ENCODE results near the gene TMEM213.
A peak's percentile ranks its signal among the peaks of the same experiment; 100 is the strongest.

TMEM213 gene, protein sequence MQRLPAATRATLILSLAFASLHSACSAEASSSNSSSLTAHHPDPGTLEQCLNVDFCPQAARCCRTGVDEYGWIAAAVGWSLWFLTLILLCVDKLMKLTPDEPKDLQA

DNA sequence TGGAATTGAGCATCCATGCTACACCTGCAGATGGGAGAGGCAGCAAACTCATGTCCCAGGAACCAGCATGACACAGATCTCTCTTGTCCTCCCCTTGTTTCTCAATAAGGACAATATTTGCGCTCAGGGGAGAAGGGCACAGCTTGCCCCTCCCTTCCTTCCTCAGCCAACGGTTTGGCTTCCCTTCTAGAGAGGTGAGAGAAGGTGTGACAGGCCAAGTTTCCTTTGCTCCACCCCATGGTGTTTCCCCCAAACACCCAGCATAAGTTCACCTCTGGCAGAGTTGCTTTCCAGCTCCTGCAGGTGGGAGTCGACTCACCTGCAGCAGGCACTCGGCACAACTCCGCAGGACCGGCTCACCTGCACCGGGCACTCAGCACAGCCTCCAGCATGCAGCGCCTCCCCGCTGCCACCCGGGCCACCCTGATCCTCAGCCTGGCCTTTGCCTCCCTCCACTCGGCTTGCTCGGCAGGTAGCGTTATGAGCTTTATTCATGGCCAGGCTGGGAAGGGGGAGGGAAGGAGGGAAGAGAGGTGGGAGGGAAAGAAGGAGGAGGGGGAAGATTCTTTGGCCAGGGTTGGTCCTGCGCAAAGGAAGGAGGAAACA is at the start of gene TMEM213, which contains the start of gene ATP6V0A4:
TMEM213 (plus strand) TSS at position 280 of the 606 bp plus-strand sequence; CDS start at position 391, 111 bp downstream.
ATP6V0A4 (minus strand) TSS at position 482 of the 606 bp plus-strand sequence. CDS start 26,949 bp downstream, outside the sequence.
- Histone ChIP-seq H3K9me3 (no peaks in the 10 kb centered on the region), H3K36me3 (no peaks in the 10 kb centered on the region), H3K4me2 (no peak within 1 kb of the TSS), H3K9ac (no peak within 1 kb of the TSS), H3K27me3 (no peaks in the 10 kb centered on the region), H3K27ac (no peak within 1 kb of the TSS), H4K20me1 (no peaks in the 10 kb centered on the region), H3K4me3 (no peak within 1 kb of the TSS), H3K4me1 (no peaks in the 10 kb centered on the region)
- no peak for TF ChIP-seq Cebpa-rat (IDR thresholded peaks at IDR 0.05)

DNA sequence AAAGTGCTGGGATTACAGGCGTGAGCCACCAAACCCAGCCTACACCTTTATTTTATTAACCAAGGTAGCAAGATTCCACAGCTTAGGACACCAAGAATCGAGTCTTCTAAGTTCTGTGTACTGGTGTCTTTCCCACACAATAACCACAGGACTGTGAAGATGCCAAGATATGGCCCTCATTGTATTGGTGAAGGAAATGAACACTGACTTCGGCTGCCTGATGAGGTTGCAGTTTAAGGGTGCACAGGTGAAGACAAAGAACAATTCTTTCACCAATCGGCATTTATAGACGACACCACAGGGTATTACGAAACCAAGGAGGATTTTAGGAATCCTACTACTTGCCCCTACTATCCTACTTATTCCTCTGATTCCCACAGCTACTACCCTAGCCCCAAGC is 49.1 kb upstream of the TMEM213 start:
- Histone ChIP-seq H3K36me3 (no peaks in the 10 kb centered on the region), H3K4me3 (no peak overlapping the region), H3K9me3 (no peaks in the 10 kb centered on the region), H3K9ac (no peak overlapping the region), H3K27ac (no peak overlapping the region), H3K4me2 (no peak overlapping the region), H3K27me3 (no peaks in the 10 kb centered on the region), H4K20me1 (no peaks in the 10 kb centered on the region), H3K4me1 (peaks cover 34% of the 10 kb centered on the region)
- TF ChIP-seq Cebpa-rat (IDR thresholded peaks at IDR 0.05): no peak

DNA sequence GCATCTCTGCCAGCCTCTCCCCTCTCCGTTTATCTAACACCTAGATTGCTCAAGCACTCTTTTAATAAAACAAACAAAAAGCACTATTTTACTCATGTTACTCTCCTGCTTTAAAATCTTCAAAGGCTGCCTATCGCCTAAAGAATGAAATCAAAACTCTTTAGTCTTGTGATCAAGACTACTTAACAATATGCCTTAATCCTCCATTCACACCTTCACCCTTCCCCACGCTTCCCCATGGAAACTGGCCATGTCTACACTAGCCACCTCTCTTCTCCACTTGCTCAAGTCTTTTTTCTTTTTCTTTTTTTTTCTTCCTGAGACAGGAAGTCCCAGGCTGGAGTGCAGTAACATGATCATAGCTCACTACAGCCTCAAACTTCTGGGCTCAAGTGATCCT is 47.8 kb upstream of the TMEM213 start:
- Histone ChIP-seq H3K4me3 (no peak overlapping the region), H3K9ac (no peak overlapping the region), H3K4me1 (peaks cover 34% of the 10 kb centered on the region), H3K4me2 (no peak overlapping the region), H3K27me3 (no peaks in the 10 kb centered on the region), H3K27ac (no peak overlapping the region), H4K20me1 (no peaks in the 10 kb centered on the region), H3K9me3 (no peaks in the 10 kb centered on the region), H3K36me3 (no peaks in the 10 kb centered on the region)
- no peak for TF ChIP-seq Cebpa-rat (IDR thresholded peaks at IDR 0.05)

DNA sequence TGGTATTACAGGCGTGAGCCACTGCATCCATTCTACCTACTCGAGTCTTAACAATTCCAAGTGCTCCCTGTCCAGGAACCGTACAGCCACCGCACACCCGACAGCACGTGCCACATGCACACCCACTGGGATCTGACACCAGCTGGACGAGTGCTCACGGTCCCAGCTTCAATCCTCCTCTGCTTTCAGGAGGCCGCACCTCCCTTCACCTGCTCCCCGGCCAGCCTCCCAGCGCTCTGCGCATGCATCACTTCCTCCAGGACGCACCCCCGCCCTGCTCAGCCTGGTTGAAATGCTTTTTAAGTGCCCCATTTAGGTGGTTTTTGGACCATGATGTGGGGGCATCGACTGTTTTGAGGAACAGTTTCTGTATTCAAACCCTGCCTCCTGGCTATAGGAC is 47.3 kb upstream of the TMEM213 start:
- H3K4me1 ChIP-seq: peaks cover 34% of the 10 kb centered on the region
- H3K4me3 ChIP-seq: no peak overlapping the region
- no peaks in the 10 kb centered on the region for H3K36me3 ChIP-seq
- H3K9ac ChIP-seq: no peak overlapping the region
- no peak for TF ChIP-seq Cebpa-rat (IDR thresholded peaks at IDR 0.05)
- no peaks in the 10 kb centered on the region for H3K27me3 ChIP-seq
- no peak overlapping the region for H3K27ac ChIP-seq
- H4K20me1 ChIP-seq: no peaks in the 10 kb centered on the region
- H3K4me2 ChIP-seq: no peak overlapping the region
- H3K9me3 ChIP-seq: no peaks in the 10 kb centered on the region

DNA sequence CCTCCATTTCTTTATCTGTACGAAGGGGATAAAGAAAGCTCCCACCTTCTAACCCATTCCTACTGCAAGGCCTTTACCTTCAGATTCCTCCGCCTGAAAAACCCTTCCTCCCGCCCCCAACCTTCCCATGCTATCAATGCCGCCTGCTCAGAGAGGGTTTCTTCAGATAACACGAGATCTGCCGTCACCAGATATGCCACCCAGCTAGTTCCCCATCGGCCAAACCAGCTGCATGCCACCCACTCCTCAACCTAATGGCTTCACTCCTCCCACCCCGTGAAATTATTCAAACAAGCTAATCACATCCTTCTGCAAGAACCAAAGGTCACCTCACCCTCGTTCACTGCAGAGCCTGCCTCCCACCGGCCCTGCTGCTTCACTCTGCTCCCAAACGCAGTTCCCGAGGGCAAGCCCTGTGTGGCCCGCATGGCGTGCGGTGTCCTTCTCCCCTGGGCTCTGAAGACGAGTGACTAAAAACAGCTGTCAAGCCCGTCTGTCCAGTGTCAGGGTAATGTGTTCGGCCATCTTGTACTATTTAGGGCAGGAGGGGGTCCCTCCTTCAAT is 46.8 kb upstream of the TMEM213 start:
- no peak overlapping the region for H3K4me3 ChIP-seq
- no peak for TF ChIP-seq Cebpa-rat (IDR thresholded peaks at IDR 0.05)
- no peak overlapping the region for H3K9ac ChIP-seq
- no peak overlapping the region for H3K4me2 ChIP-seq
- H4K20me1 ChIP-seq: no peaks in the 10 kb centered on the region
- peaks cover 34% of the 10 kb centered on the region for H3K4me1 ChIP-seq
- H3K9me3 ChIP-seq: no peaks in the 10 kb centered on the region
- no peaks in the 10 kb centered on the region for H3K27me3 ChIP-seq
- H3K36me3 ChIP-seq: no peaks in the 10 kb centered on the region
- 0 out of 2 replicates have a peak overlapping the region, but pooled peaks have one; percentile 7 for H3K27ac ChIP-seq

DNA sequence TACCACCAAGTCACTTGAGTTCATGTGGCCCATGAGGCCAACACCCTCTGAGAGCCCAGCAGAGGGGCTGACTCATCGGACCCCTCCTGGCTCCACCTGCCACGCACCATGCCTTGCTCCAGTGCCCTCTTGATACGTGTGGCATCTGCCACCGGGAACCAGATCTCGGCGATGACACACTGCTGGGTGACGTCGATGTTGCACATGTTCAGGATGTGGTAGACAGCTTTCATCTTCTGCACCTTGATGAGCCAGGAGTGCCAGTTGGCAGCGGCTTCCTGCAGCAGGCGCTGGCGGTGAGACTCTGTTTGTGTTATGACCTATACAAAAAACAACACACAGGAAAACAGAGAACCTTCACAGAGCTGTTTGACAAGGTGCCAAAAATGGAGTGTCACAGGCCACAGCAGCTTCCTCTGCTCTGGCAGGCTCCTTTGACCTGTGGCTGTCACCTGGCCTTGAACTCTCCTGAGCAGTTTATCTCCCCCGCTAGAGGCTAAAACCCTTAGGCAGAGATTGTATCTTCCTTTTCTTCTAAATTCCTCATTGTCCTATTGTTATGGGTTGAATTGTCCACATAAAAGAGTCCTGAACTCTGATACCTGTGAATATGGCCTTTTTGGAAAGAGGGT is 45.2 kb upstream of the TMEM213 start:
- H3K27ac ChIP-seq: peak overlapping the region; percentile 55

DNA sequence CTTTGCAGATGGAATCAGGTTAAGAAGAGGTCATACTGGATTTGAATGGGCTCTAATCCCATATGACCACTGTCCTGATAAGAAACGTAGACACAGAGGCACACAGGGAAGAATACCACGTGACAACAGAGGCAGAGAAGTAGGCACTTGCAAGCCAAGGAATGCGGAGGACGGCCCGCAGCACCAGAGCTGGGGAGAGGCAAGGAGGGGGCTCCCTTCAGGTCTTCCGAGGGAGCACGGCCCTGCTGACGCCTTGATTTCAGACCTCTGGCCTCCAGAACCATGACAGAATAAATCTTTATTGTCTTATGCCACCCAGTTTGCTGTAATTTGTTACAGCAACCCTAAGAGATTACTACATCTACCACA is 44.7 kb upstream of the TMEM213 start:
- H3K36me3 ChIP-seq: no peaks in the 10 kb centered on the region
- peak overlapping the region; percentile 63 for H3K4me2 ChIP-seq
- no peaks in the 10 kb centered on the region for H3K27me3 ChIP-seq
- H3K4me3 ChIP-seq: no peak overlapping the region
- H3K4me1 ChIP-seq: peaks cover 34% of the 10 kb centered on the region
- H3K9ac ChIP-seq: no peak overlapping the region
- H4K20me1 ChIP-seq: no peaks in the 10 kb centered on the region
- H3K27ac ChIP-seq: peak overlapping the region; percentile 43
- no peak for TF ChIP-seq Cebpa-rat (IDR thresholded peaks at IDR 0.05)
- no peaks in the 10 kb centered on the region for H3K9me3 ChIP-seq

More for the DNA sequence above, 45.2 kb upstream of the TMEM213 start:
- Histone ChIP-seq H3K4me2 (peak overlapping the region; percentile 63), H3K36me3 (no peaks in the 10 kb centered on the region), H3K4me3 (no peak overlapping the region), H3K9ac (peak overlapping the region; percentile 20; the same call in 1 of the 2 replicates), H3K27me3 (no peaks in the 10 kb centered on the region), H4K20me1 (no peaks in the 10 kb centered on the region), H3K4me1 (peaks cover 34% of the 10 kb centered on the region), H3K9me3 (no peaks in the 10 kb centered on the region)
- no peak for TF ChIP-seq Cebpa-rat (IDR thresholded peaks at IDR 0.05)

DNA sequence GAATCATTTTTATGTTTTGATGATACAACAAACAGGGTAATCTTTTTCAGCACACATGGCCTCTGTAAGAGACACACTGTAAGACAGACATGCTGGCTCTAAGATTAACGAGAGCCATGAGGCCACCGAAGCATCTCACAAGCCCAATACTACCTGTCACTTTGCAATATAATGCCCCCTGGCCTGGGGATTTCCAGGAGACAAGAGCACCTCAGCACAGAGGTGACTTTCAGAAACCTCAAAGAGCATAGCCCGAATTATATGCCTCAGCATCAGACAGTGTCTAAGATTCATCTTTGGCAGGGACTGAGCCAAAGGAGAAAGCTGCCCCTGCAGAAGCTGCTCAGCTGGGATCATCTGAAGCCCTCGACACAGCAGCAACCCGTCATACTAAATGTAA is 44.2 kb upstream of the TMEM213 start:
- Histone ChIP-seq H3K27ac (peak overlapping the region; percentile 43), H4K20me1 (no peaks in the 10 kb centered on the region), H3K4me2 (no peak overlapping the region), H3K9ac (no peak overlapping the region), H3K36me3 (no peaks in the 10 kb centered on the region), H3K9me3 (no peaks in the 10 kb centered on the region), H3K27me3 (no peaks in the 10 kb centered on the region), H3K4me3 (no peak overlapping the region), H3K4me1 (peaks cover 34% of the 10 kb centered on the region)
- no peak for TF ChIP-seq Cebpa-rat (IDR thresholded peaks at IDR 0.05)

DNA sequence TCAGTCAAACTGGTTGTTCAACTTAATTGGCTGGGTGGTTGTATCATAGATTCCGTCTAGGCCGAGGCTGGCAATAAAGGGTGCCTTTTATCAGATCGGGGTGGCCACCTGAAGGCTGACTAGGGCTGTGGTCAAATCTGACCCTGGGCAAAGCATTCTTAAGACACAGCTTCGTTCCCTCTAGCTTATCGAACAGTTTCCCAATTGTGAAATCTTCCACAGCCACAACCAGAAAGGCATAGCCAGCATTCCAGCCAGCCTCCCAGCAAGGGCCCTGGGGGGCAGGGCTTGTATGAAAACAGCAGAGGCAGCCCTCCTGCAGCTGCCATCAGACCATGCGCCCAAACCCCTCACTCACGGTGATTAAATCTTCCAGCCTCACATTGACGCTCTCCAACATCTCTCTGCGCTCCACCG is 42.5 kb upstream of the TMEM213 start:
- no peak overlapping the region for H3K4me3 ChIP-seq
- no peak overlapping the region for H3K4me2 ChIP-seq
- H3K27ac ChIP-seq: no peak overlapping the region
- TF ChIP-seq Cebpa-rat (IDR thresholded peaks at IDR 0.05): no peak
- no peaks in the 10 kb centered on the region for H3K36me3 ChIP-seq
- no peak overlapping the region for H3K9ac ChIP-seq
- H3K9me3 ChIP-seq: no peaks in the 10 kb centered on the region
- peaks cover 33% of the 10 kb centered on the region for H3K4me1 ChIP-seq
- no peaks in the 10 kb centered on the region for H4K20me1 ChIP-seq
- H3K27me3 ChIP-seq: no peaks in the 10 kb centered on the region

Measured in BLaER1 (cell line).